HG03439 (cell line): ENCODE results near the gene PLEKHA5.
"Not testable (repeated sequence)": the region's sequence is repeated elsewhere in the genome, so short reads cannot be mapped to it uniquely, and the experiment has no call there.

Experiments used
- ATAC-seq: cut with Tn5 transposase; IDR thresholded peaks from one replicate; pipeline ENCODE4 v1.9.1; 2021; ENCODE audit warnings: mild to moderate bottlenecking, moderate library complexity; ENCODE audit not compliant: unreplicated experiment

PLEKHA5 gene

DNA sequence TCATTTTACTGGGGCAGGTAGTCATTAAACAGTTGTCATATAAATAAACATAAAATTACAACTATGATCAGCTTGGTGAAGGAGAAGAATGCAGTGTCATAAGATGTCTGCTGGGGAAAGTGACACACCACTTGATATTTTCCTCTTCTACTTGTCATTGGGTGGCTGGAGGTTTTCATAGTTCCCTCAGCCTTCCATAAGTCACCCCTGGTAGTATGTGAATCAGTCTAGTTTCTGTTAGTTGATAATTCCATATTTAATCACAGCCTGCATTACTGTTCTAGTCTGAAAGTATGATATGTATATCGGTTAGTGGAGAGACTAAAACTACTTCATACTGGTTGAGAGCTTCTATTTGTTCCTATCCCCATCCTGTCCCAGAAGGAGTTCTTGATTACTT is 38.2 kb downstream of the PLEKHA5 start:
- no peak for ATAC-seq

DNA sequence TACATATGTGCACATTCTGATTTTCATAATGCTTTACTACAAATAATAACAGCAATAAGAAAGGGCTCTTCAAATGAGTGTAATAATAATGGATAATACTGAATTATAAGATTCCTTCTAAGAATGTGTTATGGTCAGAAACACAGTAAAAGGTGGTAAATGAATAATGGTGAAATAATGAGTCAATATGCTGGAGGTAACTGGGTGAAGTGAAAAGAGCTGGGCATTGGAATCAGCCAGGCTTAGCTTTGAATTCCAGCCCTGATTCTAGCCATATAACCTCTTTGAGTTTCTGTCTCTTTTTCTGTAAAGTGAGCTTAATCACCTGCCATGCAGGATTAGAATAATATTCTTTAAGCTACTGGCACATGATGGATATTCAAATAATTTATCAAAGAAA is 39.1 kb downstream of the PLEKHA5 start:
- ATAC-seq: no peak

DNA sequence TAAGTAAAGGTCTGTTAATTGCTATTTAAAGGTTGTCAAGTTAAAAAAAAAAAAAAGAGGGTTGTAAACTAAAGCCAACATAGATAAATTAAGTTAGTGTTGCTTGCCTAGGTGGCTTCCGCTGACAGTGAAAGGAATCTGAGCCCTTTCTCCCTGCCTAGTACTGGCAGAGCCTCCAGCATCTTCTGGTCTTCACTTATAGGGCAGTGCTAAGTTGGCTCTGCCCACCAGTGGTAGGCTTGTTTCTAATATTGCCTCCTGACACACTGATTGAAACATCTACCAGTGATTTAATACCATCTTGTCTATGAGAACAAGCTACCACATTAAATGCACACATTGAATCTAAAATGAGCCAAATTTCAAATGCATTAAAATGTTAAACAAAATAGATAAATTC is 39.7 kb downstream of the PLEKHA5 start:
- no peak for ATAC-seq

DNA sequence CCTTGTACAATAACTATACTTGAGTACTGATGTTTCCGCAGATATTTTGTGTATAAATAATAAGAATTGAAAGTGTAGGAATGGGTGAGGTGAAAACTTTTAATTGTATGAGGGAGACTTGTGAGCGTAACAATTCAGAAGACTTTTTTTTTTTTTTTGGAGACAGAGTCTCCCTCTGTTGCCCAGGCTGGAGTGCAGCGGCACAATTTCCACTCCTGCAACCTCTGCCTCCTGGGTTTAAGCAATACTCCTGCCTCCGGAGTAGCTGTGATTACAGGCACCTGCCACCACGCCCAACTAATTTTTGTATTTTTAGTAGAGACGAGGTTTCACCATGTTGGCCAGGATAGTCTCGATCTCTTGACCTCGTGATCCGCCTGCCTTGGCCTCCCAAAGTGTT is 40.8 kb downstream of the PLEKHA5 start:
- not testable (repeated sequence) for ATAC-seq

DNA sequence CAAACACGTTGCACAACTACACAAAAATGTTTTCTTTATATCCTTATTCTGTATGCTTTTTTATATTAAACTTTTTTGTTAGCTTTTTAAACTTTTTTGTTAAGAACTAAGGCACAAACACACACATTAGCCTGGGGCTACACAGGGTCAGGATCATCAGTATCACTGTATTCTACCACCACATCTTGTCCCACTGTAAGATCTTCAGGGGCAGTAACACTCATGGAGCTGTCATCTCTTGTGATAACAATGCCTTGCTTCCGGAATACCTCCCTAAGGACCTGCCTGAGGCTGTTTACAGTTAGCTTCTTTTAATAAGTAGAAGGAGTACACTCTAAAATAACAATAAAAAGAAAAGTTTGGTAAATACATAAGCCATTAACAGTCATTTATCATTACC is 42.2 kb downstream of the PLEKHA5 start:
- no peak for ATAC-seq

DNA sequence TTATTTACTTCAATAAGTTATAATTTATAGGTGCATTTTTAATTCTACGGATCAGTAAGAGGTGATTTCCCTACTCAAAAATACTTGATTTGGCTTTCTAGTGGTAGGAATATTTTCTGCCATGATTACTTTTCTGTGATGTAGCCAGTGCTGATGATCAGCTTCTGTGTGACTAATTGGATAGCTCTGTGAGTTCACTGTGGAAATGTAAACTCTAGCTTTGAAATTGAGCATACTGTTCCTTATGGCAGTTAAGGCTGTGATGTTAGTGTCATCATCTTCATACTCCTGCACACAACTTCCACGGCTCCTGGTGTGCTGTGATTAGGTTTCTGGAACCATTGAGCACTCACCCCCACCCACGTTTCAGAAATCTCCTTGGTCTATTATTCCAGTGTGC is 48.2 kb downstream of the PLEKHA5 start:
- no peak for ATAC-seq

DNA sequence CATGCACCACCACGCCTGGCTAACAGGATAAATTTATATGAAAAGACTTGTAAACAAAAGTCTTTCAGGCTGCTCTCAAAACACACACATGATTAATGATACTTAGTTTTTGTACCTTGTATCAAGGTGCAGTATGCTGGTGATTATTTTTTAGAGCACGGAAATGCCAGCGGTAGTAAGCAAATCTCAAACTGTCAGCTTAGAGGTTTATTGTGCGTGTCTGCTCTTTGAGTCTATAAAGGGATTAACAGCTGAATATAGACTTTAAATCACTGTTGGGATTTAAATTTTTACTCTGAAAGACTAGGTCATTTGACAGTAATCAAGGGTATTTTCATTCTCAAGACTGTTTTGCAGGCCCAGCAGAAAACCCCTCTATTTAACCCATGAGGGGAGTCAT is 50.5 kb downstream of the PLEKHA5 start:
- no peak for ATAC-seq

DNA sequence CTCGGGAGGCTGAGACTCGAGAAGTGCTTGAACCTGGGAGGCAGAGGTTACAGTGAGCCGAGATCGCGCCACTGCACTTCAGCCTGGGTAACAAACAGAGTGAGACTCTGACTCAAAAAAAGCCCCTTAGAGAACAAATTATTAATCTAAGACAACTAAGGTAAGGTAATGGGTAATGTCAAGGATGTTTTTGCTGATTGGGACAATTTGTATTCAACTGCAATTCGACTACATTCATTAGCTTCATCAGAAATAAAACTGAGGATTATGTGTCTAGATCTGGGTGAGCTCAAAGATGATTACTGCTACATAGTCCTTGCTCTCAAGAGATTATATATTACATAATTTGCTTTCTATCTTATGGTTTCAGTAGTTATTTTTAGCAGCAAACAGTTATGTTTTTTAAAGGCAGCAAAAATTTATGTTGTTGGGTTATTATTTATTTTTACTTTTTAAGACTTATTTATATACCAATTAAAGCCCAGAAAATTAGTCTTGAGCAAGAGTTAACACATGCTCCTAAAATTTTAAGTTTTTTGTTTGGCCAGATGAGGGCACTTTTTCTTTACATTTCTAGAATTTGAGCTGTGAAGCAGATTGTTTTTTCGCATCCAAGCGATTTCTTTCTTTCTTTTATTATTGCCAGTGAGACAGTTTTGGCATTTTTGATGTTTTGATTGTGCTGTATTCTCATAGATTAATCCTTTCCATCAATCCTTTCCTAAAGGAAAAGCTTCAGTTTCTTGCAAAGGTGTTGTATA is 52.3 kb downstream of the PLEKHA5 start:
- ATAC-seq: no peak

DNA sequence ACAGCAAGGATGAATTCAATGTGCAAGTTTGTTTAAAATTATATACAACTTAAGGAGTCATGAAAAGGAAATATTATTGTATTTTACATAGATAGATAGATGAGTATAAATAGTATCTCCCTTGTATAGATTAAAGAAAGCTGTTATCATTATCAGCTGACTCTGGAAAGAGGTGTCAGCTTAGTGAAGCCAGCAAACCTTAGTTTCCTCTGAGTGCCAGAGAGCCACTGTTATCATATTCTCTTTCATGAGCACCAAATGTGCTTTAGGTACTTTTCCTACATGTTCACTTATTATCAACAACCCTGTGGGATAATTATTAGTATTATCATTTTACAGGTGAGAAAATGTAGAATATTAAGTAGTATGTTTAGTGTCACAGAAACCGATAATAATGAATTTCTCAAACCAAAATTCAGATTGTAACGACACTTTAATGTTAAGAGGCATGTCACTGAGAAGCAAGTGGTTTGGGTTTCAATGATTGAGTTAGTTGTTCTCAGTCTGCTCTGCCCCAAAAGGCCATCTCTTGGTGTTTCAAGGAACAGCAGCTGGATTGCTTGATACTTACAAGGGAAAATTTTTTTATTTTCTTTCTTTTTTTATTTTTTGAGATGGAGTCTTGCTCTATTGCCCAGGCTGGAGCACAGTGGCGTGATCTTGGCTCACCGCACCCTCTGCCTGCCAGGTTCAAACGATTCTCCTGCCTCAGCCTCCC is 53.7 kb downstream of the PLEKHA5 start:
- no peak for ATAC-seq

DNA sequence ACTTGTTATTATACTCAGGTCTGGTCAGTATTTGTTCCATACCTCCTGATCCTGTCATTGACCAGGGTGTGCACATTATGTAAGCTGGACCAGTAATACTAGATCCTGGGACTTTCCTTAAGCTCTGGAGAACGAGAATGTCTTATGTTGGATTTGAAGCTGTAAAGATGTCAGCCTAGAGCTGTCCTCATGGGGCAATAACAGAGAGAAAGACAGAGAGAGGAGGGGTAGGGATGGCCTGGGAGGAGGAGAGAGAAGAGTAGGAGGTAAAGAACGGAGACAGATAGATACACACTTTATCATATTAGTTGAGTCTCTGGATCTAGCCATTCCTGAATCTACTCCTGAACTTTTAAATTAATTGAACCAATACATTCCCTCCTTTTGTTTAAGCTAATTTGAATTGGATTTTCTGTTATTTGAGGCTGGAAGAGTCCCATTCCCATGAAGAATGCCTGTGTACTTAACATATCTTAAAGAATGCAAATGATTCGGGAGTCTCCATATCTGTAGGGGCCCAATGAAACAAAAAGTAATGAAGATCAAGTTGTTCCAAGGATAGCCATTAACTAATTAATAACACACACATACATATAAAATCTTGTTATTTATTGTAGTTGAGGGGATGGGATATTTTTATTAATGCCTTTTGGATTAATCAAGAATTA is 55.9 kb downstream of the PLEKHA5 start:
- no peak for ATAC-seq

DNA sequence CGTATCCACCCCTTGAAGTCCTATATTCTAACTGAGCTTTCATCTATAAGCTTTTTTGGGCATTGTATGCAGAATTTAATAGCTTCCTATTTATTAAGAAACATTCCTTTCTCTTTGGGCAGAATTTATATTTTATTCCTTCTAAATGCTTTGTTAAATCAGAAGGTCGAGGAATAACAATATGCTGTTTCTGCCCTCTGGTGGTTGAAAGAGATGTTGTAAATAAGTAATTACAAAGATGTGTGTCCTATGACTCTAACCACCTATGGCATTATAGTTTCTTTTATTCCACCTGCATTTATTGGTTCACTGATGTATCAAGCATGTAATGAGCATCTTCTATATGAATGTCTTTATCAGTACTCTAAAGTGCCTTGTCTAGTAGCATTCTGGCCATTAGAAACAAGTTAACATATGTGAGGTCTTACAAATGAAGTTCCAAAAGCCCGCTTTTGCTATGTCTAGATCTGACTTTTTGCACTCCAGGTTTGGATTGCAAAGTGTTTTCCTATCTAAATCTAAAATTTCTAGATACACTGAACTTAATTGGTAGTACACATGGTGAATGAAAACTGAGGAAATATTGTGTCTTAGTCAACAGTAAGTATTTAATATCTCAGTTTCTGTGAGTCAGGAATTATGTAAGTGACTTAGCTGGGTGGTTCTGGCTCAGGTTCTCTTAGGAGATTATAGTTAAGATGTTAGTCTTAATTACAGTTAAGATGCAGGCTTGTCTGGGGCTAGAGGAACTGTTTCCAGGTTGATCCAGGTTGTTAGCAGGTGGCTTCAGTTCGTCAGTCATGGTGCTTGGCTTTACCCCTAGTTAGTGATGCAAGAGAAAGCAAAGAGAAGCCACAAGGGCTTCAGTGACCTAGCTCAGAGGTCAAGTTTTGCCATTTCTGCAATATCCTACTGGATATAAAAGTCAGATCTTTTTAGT is 57.5 kb downstream of the PLEKHA5 start:
- ATAC-seq: no peak

DNA sequence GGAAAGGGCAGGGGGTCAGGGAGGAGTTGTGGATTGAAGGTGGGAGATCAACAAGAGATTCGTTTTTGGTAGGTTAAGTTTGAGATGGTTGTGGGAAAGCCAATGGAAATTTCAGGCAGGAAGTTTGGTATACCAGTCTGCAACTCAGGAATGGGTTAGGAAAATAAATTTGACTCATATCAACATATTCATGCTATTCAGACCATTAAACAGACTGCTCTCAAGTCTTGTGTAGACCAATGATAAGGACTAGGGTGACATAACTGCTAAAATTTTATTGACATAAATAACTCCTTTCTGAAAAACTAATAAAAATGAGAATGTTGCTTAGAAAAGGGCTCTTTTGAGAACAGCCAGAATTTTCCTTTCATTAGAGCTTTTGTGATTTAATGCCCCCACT is 60.0 kb downstream of the PLEKHA5 start:
- ATAC-seq: no peak

DNA sequence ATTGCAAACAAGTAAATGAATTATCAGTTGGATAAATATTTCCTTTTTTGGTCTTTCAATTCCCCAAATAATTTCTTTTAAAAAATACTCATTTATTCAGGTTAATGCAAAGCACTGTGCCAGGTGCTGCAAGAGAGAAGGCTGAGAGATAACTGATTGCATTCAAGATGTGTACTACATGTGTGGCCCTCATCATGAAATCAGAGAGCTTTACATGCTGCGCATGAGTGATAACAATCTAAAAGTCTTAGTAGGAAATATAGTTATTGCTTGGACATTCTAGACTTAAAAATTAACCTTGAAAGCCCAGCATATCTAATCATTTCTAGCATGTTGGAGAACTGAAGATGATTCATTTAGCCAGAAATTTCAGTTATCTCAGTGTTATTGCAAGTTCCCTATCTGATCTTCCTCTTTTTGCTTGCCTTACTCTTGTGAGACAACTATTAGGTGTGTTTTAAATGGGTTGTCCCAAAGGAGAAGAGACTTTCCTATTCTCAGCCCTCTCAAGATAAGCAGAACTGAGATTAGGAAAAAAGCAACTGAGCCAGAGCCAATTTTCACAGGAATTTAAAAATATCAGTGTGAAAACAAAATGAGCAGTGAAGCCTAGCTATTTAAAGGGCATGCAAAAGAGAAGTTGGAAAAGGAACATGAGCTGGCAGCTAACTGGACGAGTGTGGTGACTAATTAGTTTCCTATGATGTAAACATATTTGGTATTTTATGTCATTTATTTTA is 60.9 kb downstream of the PLEKHA5 start:
- ATAC-seq: no peak

DNA sequence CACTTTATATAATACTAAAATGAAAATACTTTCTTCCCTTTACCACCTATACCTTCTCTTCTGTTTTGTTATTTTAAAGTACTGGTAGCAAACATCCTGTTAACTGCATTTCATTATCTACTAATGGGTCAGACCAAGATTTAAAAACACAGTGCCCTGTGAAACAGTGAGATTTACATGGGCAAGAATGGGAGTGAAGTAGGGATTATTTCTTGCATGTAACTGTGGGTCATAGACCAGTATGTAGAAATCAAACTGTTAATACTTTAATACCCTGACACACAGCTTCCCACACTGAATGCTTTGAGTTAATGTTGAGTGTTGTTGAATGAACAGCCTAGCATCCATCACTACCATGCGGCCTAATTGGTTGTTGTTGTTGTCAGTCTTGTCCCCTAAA is 61.6 kb downstream of the PLEKHA5 start:
- no peak for ATAC-seq

DNA sequence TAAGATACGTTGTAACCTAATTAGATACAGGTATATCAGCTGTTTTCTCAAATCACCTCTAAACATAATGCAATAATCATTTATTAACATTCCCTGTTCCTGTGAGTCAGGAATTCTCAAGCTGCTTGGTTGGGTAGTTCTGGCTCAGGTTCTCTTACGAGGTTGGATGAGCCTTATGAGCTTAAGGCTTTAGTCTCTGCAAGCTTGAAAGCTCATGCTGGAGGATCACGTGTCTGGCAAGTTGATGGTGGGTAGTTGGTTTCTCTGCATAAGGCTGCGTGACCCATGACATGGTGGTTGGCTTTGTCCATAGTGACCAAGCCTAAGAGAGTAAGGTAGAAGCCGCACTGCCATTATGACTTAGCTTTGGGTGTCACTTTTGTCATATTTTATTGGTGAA is 62.0 kb downstream of the PLEKHA5 start:
- ATAC-seq: no peak

DNA sequence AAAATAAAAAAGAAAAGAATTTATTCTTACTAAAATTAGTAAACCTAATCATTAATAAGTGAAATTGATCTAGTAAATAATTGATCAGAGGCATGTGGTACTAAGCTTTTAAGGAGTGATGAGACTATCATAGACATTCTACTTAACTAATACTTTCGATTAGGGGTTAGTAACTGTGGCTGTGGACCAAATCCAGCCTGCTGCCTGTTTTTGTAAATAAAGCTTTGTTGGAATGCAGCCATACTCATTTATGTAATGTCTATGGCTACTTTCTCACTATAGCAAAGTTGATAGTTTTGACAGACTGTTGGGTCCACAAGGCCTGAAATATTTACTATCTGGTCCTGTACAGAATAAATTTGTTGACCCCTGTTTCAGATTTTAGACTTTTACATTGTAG is 63.2 kb downstream of the PLEKHA5 start:
- no peak for ATAC-seq

DNA sequence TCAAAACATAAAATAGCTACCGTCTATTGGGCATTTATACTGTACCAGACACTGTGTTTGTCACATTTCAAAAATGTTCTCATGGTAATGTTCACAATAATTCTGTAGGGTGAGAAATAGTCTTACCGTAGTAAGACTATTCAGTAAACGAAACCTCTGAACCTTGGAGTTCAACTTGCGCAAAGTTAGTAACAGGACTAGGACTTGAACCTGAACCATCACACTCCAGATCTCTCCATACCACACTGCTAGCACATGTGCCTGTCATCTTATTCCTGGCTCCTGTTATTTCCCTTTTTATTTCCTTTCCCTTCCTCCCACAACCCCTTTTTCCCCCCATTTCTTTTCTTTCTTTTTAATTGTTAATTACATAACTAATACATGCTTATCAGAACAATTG is 65.4 kb downstream of the PLEKHA5 start:
- ATAC-seq: no peak

DNA sequence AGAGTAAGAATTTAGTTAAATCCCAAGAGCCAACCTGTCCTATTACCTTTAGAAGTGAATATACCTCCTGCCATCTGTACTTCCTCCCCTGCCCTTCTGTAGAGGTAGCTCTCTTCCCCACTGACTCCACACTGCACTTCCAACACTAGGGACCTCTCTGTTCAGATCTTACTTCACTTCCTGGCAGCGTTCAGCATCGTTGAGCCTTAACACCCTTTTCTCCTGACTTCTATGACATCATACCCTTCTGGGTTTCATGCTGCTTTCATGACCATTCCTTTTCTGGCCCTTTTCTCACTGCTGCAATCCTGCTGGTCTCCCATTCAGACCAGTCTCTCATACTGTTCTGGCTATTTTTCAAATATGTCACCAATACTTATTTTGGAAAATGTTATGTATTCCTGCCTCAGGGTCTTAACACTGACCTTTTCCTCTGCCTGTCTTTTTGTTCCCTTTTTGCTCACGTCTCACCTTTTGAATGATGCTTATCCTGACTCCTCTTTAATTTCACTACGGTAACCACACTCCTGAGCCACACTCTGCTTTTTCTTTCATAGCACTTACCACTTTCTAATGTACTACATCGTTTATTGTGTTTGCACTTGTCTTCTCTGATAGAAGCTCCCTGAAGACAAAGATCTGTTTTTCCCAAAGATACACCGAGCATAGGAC is 67.6 kb downstream of the PLEKHA5 start:
- ATAC-seq: no peak

DNA sequence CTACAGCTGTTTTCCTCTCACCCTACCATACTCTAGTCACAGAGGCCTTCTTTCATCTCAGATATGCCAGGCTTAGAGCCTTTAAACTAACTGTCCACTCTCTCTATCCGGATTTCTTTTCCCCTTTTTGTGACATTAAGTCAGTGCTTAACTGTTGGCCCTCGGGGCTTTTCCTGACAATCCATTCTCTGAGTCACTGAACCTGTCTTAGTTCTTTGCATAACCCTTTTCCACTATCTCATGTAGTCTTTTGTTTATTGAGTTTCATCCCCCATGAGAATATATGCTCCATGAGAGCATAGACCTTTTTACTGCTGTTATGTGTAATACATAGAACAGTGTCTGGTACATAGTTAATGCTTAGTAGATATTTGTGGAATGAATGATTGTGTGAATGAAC is 68.7 kb downstream of the PLEKHA5 start:
- no peak for ATAC-seq

DNA sequence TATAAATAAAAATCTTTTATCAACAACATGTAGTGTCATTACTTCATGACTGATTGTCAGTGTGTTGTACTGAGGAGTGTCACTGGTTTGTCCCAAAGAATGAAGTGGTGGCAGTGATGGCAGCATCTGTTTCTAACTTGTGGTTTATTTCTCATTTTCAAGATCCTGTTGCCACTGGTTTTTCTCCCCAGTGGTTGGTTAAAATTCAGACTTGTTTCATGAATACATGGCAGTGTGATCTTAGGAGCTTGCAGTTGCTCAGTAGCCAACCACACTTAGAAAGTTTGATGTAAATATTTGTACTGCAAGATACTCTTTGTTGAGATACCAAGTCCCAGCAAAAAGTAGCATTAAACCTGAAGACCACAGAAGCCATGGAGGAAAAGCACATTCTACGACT is 69.8 kb downstream of the PLEKHA5 start:
- ATAC-seq: no peak
